A673 (cell line): Measurements from ENCODE around the gene ZNF260. TPM values are rescaled to one million over a fixed set of nuclear protein-coding genes. Genes with fewer than 3 reads are reported as not detected.
"Not testable (repeated sequence)": the region's sequence is repeated elsewhere in the genome, so short reads cannot be mapped to it uniquely, and the experiment has no call there.

Experiments
- BruUV-seq: library from RNA; stranded (reverse); fragments of 400-500 nt; replicated peaks from 2 replicates; lab custom pipeline; 2021; lab: Mats Ljungman, UMichigan
- CTCF ChIA-PET: fragments of 300-600 bp; sonication (Branson Sonifier 250); formaldehyde crosslinking; loops from one replicate; lab custom pipeline; 2022; ENCODE audit warnings: antibody characterized with exemption; lab: Charles Lee
- POLR2A ChIA-PET: fragments of 300-600 bp; sonication (Branson Sonifier 250); formaldehyde crosslinking; loops from one replicate; lab custom pipeline; 2022; ENCODE audit warnings: antibody characterized with exemption; ENCODE audit not compliant: low non-redundant PET; lab: Charles Lee
- DNase-seq: peaks from one replicate; pipeline ENCODE4 v3.0.0-alpha.2; 2015; ENCODE audit warnings: low spot score
- H3K27ac ChIP-seq: fragments of 200-600 bp; sonication (generic); 2 replicates; pipeline ENCODE4 v1.5.1; 2016; ENCODE audit warnings: mixed run types, low read depth, mild to moderate bottlenecking, mixed read lengths, antibody characterized with exemption, low read length; ENCODE audit not compliant: poor library complexity, severe bottlenecking
- H3K27me3 ChIP-seq: fragments of 200-600 bp; sonication (generic); replicated peaks from 2 replicates; pipeline ENCODE4 v1.6.1; 2017; ENCODE audit warnings: mixed run types, low read depth, mild to moderate bottlenecking, mixed read lengths, antibody characterized with exemption, low read length; ENCODE audit not compliant: insufficient read depth, poor library complexity
- H3K36me3 ChIP-seq: fragments of 200-600 bp; sonication (generic); 2 replicates; pipeline ENCODE4 v1.6.1; 2016; ENCODE audit warnings: mixed run types, mild to moderate bottlenecking, mixed read lengths, antibody characterized with exemption, low read length; ENCODE audit not compliant: insufficient read depth, poor library complexity, severe bottlenecking
- H3K4me1 ChIP-seq: fragments of 200-600 bp; sonication (generic); 2 replicates; pipeline ENCODE4 v1.6.1; 2017; ENCODE audit warnings: mixed run types, mild to moderate bottlenecking, mixed read lengths, antibody characterized with exemption, low read length; ENCODE audit not compliant: insufficient read depth, poor library complexity, severe bottlenecking
- H3K4me3 ChIP-seq: fragments of 200-600 bp; sonication (generic); 2 replicates; pipeline ENCODE4 v1.5.1; 2016; ENCODE audit warnings: low read depth, mixed run types, mild to moderate bottlenecking, mixed read lengths, low read length; ENCODE audit not compliant: poor library complexity, severe bottlenecking
- H3K9me3 ChIP-seq: fragments of 200-600 bp; sonication (generic); 2 replicates; pipeline ENCODE4 v1.6.1; 2016; ENCODE audit warnings: mixed run types, low read depth, mild to moderate bottlenecking, mixed read lengths, antibody characterized with exemption, low read length; ENCODE audit not compliant: poor library complexity, severe bottlenecking
- EZH2 ChIP-seq: fragments of 200-600 bp; sonication (generic); IDR thresholded peaks from 2 replicates; pipeline ENCODE4 v1.6.1; 2017; ENCODE audit warnings: borderline replicate concordance, low read depth, mild to moderate bottlenecking, mixed read lengths, antibody characterized with exemption, low read length; ENCODE audit not compliant: poor library complexity, severe bottlenecking
- intact Hi-C: fragments of 100-400 bp; cut with micrococcal nuclease; formaldehyde crosslinking; loops from one replicate; pipeline ENCODE4 v1.10.0; 2022; ENCODE audit not compliant: unreplicated experiment
- total RNA-seq: library from RNA; stranded (reverse); gene quantifications from 2 replicates; pipeline ENCODE4 v1.2.3, GENCODE V29; 2021
- TF ChIP-seq, protein P1 (sequence below): fragments of 300-800, 200-600 bp; sonication (generic); conservative IDR thresholded peaks from 2 replicates; pipeline ENCODE4 v1.5.1; 2017; ENCODE audit warnings: low read depth, mild to moderate bottlenecking, antibody characterized with exemption, low read length, moderate library complexity, mixed read lengths

ZNF260 gene
- total RNA-seq, 1 experiment from 2014 or later, result 20.4 TPM

DNA sequence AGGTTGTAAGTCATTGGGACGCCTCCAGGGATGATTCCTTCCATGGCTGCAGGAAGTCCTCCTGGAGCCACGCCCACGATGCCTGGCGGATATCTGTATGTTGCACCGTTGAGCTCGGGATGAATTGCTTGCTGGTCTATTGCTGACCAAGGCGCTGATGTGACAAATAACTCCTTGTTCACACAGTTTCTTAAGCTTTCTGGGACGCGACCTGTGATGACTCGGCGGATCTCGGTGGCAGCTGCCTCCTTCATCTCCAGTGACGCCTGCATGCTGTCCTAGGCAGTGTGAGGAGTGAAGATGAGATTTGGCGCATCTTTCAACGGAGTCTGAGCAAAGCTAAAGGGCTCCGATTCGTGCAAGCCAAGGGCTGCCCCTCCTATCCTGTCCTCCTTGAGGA is 31.1 kb downstream of the ZNF260 start:
- Histone ChIP-seq H3K9me3 (peaks cover 10% of the 10 kb centered on the region), H3K36me3 (no peaks in the 10 kb centered on the region), H3K4me1 (no peaks in the 10 kb centered on the region), H3K27ac (no peak overlapping the region), H3K4me3 (no peak overlapping the region), H3K27me3 (no peaks in the 10 kb centered on the region)
- no TSS peak for BruUV-seq
- ChIA-PET POLR2A (no interaction called here), CTCF (no interaction called here)
- no peak for DNase-seq
- no peak for TF ChIP-seq EZH2
- TF ChIP-seq, protein P1, sequence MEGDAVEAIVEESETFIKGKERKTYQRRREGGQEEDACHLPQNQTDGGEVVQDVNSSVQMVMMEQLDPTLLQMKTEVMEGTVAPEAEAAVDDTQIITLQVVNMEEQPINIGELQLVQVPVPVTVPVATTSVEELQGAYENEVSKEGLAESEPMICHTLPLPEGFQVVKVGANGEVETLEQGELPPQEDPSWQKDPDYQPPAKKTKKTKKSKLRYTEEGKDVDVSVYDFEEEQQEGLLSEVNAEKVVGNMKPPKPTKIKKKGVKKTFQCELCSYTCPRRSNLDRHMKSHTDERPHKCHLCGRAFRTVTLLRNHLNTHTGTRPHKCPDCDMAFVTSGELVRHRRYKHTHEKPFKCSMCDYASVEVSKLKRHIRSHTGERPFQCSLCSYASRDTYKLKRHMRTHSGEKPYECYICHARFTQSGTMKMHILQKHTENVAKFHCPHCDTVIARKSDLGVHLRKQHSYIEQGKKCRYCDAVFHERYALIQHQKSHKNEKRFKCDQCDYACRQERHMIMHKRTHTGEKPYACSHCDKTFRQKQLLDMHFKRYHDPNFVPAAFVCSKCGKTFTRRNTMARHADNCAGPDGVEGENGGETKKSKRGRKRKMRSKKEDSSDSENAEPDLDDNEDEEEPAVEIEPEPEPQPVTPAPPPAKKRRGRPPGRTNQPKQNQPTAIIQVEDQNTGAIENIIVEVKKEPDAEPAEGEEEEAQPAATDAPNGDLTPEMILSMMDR, result no peak
- intact Hi-C loops, result no loop called here

- TF ChIP-seq, protein P1, result peak; percentile 58
- H3K27me3 ChIP-seq, POLR2A ChIA-PET, H3K27ac ChIP-seq, H3K9me3 ChIP-seq, CTCF ChIA-PET, H3K36me3 ChIP-seq, H3K4me1 ChIP-seq, H3K4me3 ChIP-seq, BruUV-seq: not testable (repeated sequence)
- peak; percentile 60 for DNase-seq
- intact Hi-C loops, result loop anchor here (2.0 to 5.0 kb wide), 2 partner anchors 301 to 364 kb away; no protein-coding TSS in a partner anchor
Measured at GRCh38 chr19:36492689-36493453, 35.2 kb downstream of the ZNF260 start.

GRCh38 chr19:36490846-36491245 is 37.2 kb downstream of the ZNF260 start:
- CTCF ChIA-PET, H3K4me1 ChIP-seq, H3K36me3 ChIP-seq, POLR2A ChIA-PET, BruUV-seq, H3K4me3 ChIP-seq, H3K27me3 ChIP-seq, H3K27ac ChIP-seq, DNase-seq, H3K9me3 ChIP-seq: not testable (repeated sequence)
- intact Hi-C loops, result loop anchor here (5.0 kb wide), 1 partner anchor 299 kb away; no protein-coding TSS in a partner anchor
